Progenitor cell of endocrine pancreas (in vitro differentiated cells): Measurements from ENCODE around the gene OR52R1. TPM values are rescaled to one million over a fixed set of nuclear protein-coding genes. Genes with fewer than 3 reads are reported as not detected.

Experiments
- DNase-seq: peaks from one replicate; pipeline ENCODE4 v3.0.0; 2021; ENCODE audit warnings: low spot score; ENCODE audit not compliant: unreplicated experiment
- H3K27ac Mint-ChIP-seq: 2 replicates; pipeline ENCODE4 v1.8.0; 2021; ENCODE audit warnings: mild to moderate bottlenecking, moderate library complexity, mixed read lengths
- H3K27me3 Mint-ChIP-seq: 2 replicates; pipeline ENCODE4 v1.8.0; 2021; ENCODE audit warnings: mixed read lengths
- H3K36me3 Mint-ChIP-seq: 2 replicates; pipeline ENCODE4 v1.8.0; 2022; ENCODE audit warnings: mixed read lengths; ENCODE audit not compliant: insufficient read depth
- H3K4me1 Mint-ChIP-seq: 2 replicates; pipeline ENCODE4 v1.8.0; 2021; ENCODE audit warnings: low read depth, mixed read lengths
- H3K4me3 Mint-ChIP-seq: 2 replicates; pipeline ENCODE4 v1.8.0; 2021; ENCODE audit warnings: low read depth, mild to moderate bottlenecking, moderate library complexity, mixed read lengths
- H3K9me3 Mint-ChIP-seq: 2 replicates; pipeline ENCODE4 v1.8.0; 2021; ENCODE audit warnings: low read depth, mixed read lengths
- CTCF ChIP-seq: fragments of 200-600 bp; sonication (generic); IDR thresholded peaks from one replicate; pipeline ENCODE4 v1.5.0; 2021; ENCODE audit warnings: antibody characterized with exemption, mild to moderate bottlenecking; ENCODE audit not compliant: unreplicated experiment
- total RNA-seq: library from RNA; stranded (reverse); gene quantifications from 2 replicates; pipeline ENCODE4 v1.2.1, GENCODE V29; 2021

The OR52R1 gene
- total RNA-seq, 1 donor from 2014 or later, result not detected

DNA sequence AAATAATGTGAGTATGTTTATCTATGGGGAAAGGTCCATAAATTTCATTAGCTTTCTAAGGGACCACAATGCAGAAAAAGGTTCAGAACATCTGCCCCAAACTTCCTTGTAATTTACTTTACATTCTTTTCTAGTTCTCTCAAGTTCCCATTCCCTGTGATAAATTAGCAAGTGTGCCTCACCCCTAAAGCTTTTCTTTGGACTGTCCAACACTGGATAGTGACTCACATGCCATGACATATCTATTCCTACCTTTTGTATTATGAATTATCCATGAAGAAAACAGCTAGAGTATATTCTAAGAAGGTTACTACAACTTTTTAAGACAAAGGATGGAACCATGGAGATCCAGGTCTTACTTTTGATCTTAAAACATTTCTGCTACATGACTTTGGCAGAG, 36.1 kb downstream of the OR52R1 start:
- Mint-ChIP-seq H3K27me3 (no peaks in the 10 kb centered on the region), H3K27ac (no peak overlapping the region), H3K4me3 (no peak overlapping the region), H3K36me3 (no peaks in the 10 kb centered on the region), H3K9me3 (no peaks in the 10 kb centered on the region), H3K4me1 (no peaks in the 10 kb centered on the region)
- no peak for DNase-seq
- TF ChIP-seq CTCF, result no peak

GRCh38 chr11:4766420-4767043, 37.6 kb downstream of the OR52R1 start:
- no peak overlapping the region for H3K4me3 Mint-ChIP-seq
- H3K9me3 Mint-ChIP-seq, result no peaks in the 10 kb centered on the region
- H3K27ac Mint-ChIP-seq, result no peak overlapping the region
- no peaks in the 10 kb centered on the region for H3K27me3 Mint-ChIP-seq
- no peaks in the 10 kb centered on the region for H3K36me3 Mint-ChIP-seq
- no peak for TF ChIP-seq CTCF
- no peak for DNase-seq
- no peaks in the 10 kb centered on the region for H3K4me1 Mint-ChIP-seq

DNA sequence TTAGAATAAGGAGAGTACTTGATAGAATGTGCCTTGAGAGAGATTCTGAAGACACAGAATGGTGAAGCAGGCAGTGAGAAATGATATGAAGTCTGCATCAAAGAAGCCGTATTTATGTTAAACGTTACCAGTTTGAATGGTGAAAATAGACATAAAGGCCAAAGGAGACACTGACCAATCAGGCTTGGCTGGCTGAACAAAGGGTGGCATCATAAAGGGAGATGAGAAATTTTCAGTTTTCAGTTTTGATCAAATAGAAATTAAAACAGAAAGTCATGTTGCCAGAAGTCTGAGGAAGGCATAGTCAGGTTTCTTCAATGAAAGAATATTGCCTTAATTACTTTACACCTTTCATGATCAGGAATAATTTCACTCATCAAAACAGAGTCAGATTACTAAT, 41.1 kb downstream of the OR52R1 start:
- H3K27me3 Mint-ChIP-seq, result no peaks in the 10 kb centered on the region
- no peaks in the 10 kb centered on the region for H3K9me3 Mint-ChIP-seq
- no peaks in the 10 kb centered on the region for H3K36me3 Mint-ChIP-seq
- no peaks in the 10 kb centered on the region for H3K4me1 Mint-ChIP-seq
- H3K4me3 Mint-ChIP-seq, result no peak overlapping the region
- no peak for TF ChIP-seq CTCF
- no peak overlapping the region for H3K27ac Mint-ChIP-seq
- no peak for DNase-seq

Other genes starting within 250 kb of the OR52R1 start
- gene OR52I2, start 222.6 kb downstream of the OR52R1 start, total RNA-seq, result not detected in 2 replicates
- gene OR52I1, start 210.3 kb downstream of the OR52R1 start, total RNA-seq, result not detected in 2 replicates
- gene TRIM68, start 196.1 kb downstream of the OR52R1 start, total RNA-seq, result 18.1 and 18.7 TPM in 2 replicates
- not detected in 2 replicates for gene OR51D1, start 166.9 kb downstream of the OR52R1 start, total RNA-seq
- gene OR51E1, start 160.4 kb downstream of the OR52R1 start, total RNA-seq, result 0.11 and 0.14 TPM in 2 replicates
- gene OR51E2, start 106.5 kb downstream of the OR52R1 start, total RNA-seq, result not detected in 2 replicates
- gene MMP26, start 99.6 kb downstream of the OR52R1 start, total RNA-seq, result not detected in 2 replicates
- not detected in 2 replicates for gene OR51F1, start 34.4 kb downstream of the OR52R1 start, total RNA-seq
- not detected in 2 replicates for gene OR51F2, start 16.9 kb upstream of the OR52R1 start, total RNA-seq
- gene OR51S1, start 44.8 kb upstream of the OR52R1 start, total RNA-seq, result not detected in 2 replicates
- gene OR51T1, start 77.5 kb upstream of the OR52R1 start, total RNA-seq, result not detected in 2 replicates
- not detected in 2 replicates for gene OR51A7, start 99.4 kb upstream of the OR52R1 start, total RNA-seq
- gene OR51G2, start 115.0 kb upstream of the OR52R1 start, total RNA-seq, result not detected in 2 replicates
- not detected in 2 replicates for gene OR51G1, start 120.0 kb upstream of the OR52R1 start, total RNA-seq
- gene OR51A4, start 143.2 kb upstream of the OR52R1 start, total RNA-seq, result not detected in 2 replicates
- gene OR51A2, start 151.3 kb upstream of the OR52R1 start, total RNA-seq, result not detected in 2 replicates
- not detected in 2 replicates for gene OR51L1, start 190.5 kb upstream of the OR52R1 start, total RNA-seq
- not detected in 2 replicates for gene OR52J3, start 242.1 kb upstream of the OR52R1 start, total RNA-seq